Raji (cell line): Measurements from ENCODE around the gene FZD1.
A peak's percentile ranks its signal among the peaks of the same experiment; 100 is the strongest.

Experiments
- POLR2A ChIP-seq: IDR thresholded peaks from 2 replicates; pipeline ENCODE4 v1.6.1; 2011; ENCODE audit warnings: low read depth, low read length, control low read depth; ENCODE audit not compliant: insufficient read depth

The FZD1 gene

DNA sequence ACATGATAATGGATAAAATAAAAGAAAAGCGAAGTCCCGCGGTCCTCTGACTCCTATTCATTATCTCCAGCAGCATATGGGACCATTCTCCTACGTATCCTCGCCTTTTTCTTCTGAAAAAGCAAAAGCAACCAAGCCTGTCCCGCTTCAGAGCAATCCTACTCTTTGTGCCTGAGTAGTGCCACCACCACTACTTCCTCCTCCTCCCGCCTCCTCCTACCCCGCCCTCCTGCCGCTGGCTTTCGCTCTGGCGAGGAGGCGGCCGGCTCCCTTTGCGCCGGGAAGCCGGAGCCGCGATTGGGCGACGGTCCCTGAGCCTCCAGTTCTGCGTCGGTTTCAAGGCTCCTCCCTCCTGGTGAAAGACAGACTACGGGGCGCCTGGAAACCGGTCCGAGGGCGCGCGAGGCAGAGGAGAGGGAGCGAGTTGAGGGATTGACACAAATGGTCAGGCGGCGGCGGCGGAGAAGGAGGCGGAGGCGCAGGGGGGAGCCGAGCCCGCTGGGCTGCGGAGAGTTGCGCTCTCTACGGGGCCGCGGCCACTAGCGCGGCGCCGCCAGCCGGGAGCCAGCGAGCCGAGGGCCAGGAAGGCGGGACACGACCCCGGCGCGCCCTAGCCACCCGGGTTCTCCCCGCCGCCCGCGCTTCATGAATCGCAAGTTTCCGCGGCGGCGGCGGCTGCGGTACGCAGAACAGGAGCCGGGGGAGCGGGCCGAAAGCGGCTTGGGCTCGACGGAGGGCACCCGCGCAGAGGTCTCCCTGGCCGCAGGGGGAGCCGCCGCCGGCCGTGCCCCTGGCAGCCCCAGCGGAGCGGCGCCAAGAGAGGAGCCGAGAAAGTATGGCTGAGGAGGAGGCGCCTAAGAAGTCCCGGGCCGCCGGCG, at the start of gene FZD1:
Gene FZD1 (plus strand): TSS at position 388 of the 878 bp plus-strand sequence. CDS start 448 bp downstream, at position 836.
- peak; percentile 46 for TF ChIP-seq POLR2A

GRCh38 chr7:91226411-91226810, 37.8 kb upstream of the FZD1 start:
- no peak for TF ChIP-seq POLR2A

DNA sequence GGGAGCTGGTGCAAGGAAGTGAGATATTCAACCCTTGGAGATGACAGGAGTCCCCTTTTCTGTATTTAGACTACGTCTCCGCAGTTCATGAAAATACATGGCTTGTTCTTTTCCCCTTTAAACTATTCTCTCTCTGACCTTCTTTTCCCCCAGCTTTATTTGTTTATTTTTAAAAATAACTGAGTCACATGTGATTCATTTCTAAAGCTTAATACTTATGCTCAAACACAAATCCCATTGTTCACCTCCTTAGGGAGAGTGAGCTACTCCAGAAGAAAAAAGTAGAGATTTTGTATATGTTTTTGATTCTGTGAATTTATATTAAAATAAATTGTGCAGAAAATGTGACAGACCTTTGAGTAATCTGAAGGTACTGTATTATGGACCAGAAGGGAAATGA, 35.9 kb upstream of the FZD1 start:
- TF ChIP-seq POLR2A, result no peak

DNA sequence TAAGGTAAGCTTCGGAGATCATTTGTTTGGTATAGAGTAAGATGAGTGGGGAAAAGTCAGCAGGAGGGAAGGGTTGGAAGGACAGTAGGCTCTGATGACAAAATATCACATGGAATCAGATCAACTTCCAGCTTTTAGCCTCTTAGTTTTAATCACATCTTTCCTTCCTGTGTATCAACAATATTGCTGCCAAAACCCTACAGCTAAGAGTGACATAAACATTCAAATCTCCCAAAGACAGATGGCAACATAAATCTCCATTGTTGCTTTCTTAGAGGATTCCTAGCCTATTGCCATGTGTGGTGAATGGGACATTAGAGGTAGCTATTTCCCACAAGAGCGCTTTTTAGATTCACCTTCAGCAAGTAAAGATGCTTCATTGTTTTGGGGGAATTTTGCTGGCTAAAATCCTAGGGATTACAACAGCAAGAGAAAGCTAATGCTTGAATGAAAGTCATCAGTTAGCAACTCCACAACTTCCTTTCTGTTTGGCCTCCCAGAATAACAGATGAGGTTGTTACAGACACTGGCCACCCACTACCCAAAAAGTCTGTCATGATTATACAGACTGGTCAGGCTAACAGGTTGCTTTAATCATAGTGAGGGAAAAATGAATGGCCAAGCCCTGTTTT, 35.2 kb upstream of the FZD1 start:
- TF ChIP-seq POLR2A, result no peak

DNA sequence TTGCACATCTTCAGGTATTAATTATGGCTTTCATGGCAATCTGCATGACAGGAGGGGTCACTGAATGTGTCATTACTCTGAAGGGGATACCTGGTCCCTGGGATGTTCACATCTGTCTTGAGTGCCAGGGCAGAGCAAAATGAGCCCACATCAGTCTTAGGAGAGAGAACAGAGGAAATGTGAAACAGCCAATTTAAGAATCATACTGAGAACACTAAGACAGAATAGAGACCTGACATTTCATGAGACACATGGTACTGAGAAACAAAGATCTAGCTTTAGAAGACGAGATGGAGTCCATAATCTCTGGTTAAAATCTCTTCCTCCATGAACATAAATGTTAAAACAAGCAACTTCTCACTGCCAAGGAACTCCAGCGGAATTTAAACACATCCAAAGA, 34.1 kb upstream of the FZD1 start:
- TF ChIP-seq POLR2A, result no peak

GRCh38 chr7:91230503-91230902, 33.7 kb upstream of the FZD1 start:
- no peak for TF ChIP-seq POLR2A

- TF ChIP-seq POLR2A, result no peak
These were observed 31.0 kb upstream of the FZD1 start for GRCh38 chr7:91233212-91233611.

- TF ChIP-seq POLR2A, result no peak
These were observed 28.9 kb upstream of the FZD1 start for GRCh38 chr7:91235211-91235832.

- no peak for TF ChIP-seq POLR2A
These were observed 25.0 kb upstream of the FZD1 start for GRCh38 chr7:91239171-91239604.

- no peak for TF ChIP-seq POLR2A
These were observed 24.5 kb upstream of the FZD1 start for GRCh38 chr7:91239772-91240171.

GRCh38 chr7:91240376-91240941, 23.8 kb upstream of the FZD1 start:
- TF ChIP-seq POLR2A, result no peak

DNA sequence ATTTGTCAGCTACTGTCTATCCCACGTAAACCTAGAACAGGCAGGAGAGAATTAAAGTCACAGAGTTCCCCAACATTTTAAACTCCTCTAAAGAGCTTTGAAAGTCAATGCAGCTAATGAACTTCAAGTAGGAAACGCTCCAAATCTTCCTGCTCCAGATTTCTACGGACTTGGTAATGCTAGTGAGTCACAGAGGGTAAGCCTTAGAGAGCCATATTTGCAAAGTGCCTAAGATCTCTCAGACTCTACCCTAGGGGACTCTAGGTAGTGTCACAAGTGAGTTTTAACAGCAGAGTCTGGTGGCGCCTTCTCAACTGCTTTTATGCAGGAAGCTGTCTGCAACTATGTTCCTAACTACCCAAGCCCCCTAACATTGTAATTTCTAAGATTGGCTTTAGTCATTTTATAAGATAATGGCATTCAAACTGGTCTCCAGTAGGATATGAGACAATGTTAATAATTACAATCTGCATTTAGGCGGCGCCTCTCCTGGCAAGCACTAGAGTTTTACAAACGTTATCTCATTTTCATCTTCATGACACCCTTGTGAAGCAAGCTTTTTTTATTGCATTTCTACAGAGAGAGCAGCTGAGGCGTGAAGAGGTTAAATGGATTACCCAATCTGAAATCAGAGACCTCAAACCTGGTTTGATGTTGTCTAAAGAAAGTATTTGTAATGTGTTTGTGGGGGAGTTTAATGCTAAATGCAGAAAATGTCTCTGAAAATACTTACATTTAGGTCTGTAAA, 22.0 kb upstream of the FZD1 start:
- no peak for TF ChIP-seq POLR2A

GRCh38 chr7:91243591-91244301, 20.5 kb upstream of the FZD1 start:
- no peak for TF ChIP-seq POLR2A

DNA sequence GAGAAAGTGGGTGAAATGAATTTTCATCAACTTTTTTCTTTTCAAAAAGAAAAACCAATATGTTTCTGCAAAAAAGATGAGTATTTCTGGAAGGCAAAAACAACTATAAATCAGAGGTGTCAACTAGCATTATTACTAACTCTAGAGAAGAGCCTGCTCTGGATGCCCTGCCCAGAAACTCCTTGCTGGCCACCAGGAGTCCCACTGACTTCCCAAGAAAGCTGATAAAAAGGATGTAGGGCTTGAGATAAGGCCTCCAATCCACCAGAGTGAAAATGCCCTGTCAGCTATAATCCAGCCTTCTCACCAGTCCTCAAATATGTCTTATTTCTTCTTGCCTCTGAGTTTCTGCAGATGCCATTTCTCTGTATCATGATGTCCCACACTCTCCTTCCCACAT, 16.7 kb upstream of the FZD1 start:
- TF ChIP-seq POLR2A, result no peak
